HEK293 (cell line): ENCODE measurements around the gene TRMU.
"Not testable (repeated sequence)": the region's sequence is repeated elsewhere in the genome, so short reads cannot be mapped to it uniquely, and the experiment has no call there.

Experiments
- CTCF ChIA-PET: fragments of 350-600 bp; formaldehyde crosslinking; extraction: SDS; loops from one replicate; lab custom pipeline; 2021; ENCODE audit warnings: antibody characterized with exemption; lab: Yijun Ruan, JAX
- POLR2A ChIA-PET: fragments of 300-600 bp; formaldehyde crosslinking; extraction: SDS; loops from one replicate; lab custom pipeline; 2020; ENCODE audit warnings: antibody characterized with exemption, inconsistent platforms; lab: Yijun Ruan, JAX
- H3K27ac ChIP-seq: fragments of 200-500 bp; sonication (Bioruptor generic); 2 replicates; pipeline ENCODE4 v1.5.1; 2014; ENCODE audit warnings: low read depth, low read length, control low read depth, inconsistent platforms; ENCODE audit errors: extremely low read depth
- H3K36me3 ChIP-seq, 2 experiments: fragments of 200-500 bp in 1 of 2; sonication (Bioruptor generic) in 1 of 2; 1 replicate in 1 of 2; 2 replicates in 1 of 2; pipeline ENCODE4 v1.5.1; 2014 to 2017; ENCODE audit warnings: inconsistent platforms in 2 of 2, low read length in 2 of 2; ENCODE audit not compliant: control insufficient read depth in 2 of 2, insufficient read depth in 1 of 2
- H3K4me1 ChIP-seq: fragments of 200-500 bp; sonication (Bioruptor generic); 2 replicates; pipeline ENCODE4 v1.5.1; 2014; ENCODE audit warnings: mild to moderate bottlenecking, low read length, inconsistent platforms; ENCODE audit not compliant: control insufficient read depth, insufficient read depth
- H3K4me3 ChIP-seq: 2 replicates; pipeline ENCODE4 v1.5.1; 2011; ENCODE audit warnings: low read depth, mild to moderate bottlenecking, control low read depth, low read length, moderate library complexity
- H3K9me3 ChIP-seq: fragments of 200-500 bp; sonication (Bioruptor generic); 2 replicates; pipeline ENCODE4 v1.5.1; 2014; ENCODE audit warnings: low read depth, low read length, inconsistent platforms; ENCODE audit not compliant: control insufficient read depth, insufficient read depth
- PRDM6 ChIP-seq: fragments of 450-650 bp; formaldehyde crosslinking; IDR thresholded peaks from 2 replicates; pipeline ENCODE4 v1.5.1; 2017; ENCODE audit warnings: missing biosample characterization, missing genetic modification characterization
- SCRT2 ChIP-seq: fragments of 450-650 bp; formaldehyde crosslinking; IDR thresholded peaks from 2 replicates; pipeline ENCODE4 v1.5.1; 2016; ENCODE audit warnings: missing biosample characterization, missing genetic modification characterization
- ZNF121 ChIP-seq: fragments of 450-650 bp; formaldehyde crosslinking; IDR thresholded peaks from 2 replicates; pipeline ENCODE4 v1.5.1; 2016; ENCODE audit warnings: missing biosample characterization, missing genetic modification characterization
- ZNF157 ChIP-seq: fragments of 450-650 bp; formaldehyde crosslinking; IDR thresholded peaks from 2 replicates; pipeline ENCODE4 v1.5.1; 2016; ENCODE audit warnings: missing biosample characterization, missing genetic modification characterization
- ZNF174 ChIP-seq: fragments of 450-650 bp; formaldehyde crosslinking; IDR thresholded peaks from 2 replicates; pipeline ENCODE4 v1.5.0; 2017; ENCODE audit warnings: missing biosample characterization, mild to moderate bottlenecking, missing genetic modification characterization
- ZNF416 ChIP-seq: fragments of 450-650 bp; formaldehyde crosslinking; IDR thresholded peaks from 2 replicates; pipeline ENCODE4 v1.5.1; 2016; ENCODE audit warnings: missing biosample characterization, missing genetic modification characterization
- ZNF549 ChIP-seq: fragments of 450-650 bp; IDR thresholded peaks from 2 replicates; pipeline ENCODE4 v1.5.1; 2018; ENCODE audit warnings: missing biosample characterization, missing genetic modification characterization, mild to moderate bottlenecking, inconsistent platforms, moderate library complexity
- ZNF555 ChIP-seq: fragments of 450-650 bp; formaldehyde crosslinking; conservative IDR thresholded peaks from 2 replicates; pipeline ENCODE4 v1.5.1; 2017; ENCODE audit warnings: missing biosample characterization, mild to moderate bottlenecking, missing genetic modification characterization, inconsistent platforms
- ZNF571 ChIP-seq: fragments of 450-650 bp; formaldehyde crosslinking; IDR thresholded peaks from 2 replicates; pipeline ENCODE4 v1.5.0; 2017; ENCODE audit warnings: missing biosample characterization, missing genetic modification characterization
- ZNF596 ChIP-seq: fragments of 450-650 bp; IDR thresholded peaks from 2 replicates; pipeline ENCODE4 v1.5.0; 2018; ENCODE audit warnings: missing biosample characterization, mild to moderate bottlenecking, missing genetic modification characterization, moderate library complexity
- ZNF747 ChIP-seq: fragments of 450-650 bp; formaldehyde crosslinking; IDR thresholded peaks from 2 replicates; pipeline ENCODE4 v1.5.1; 2016; ENCODE audit warnings: missing biosample characterization, missing genetic modification characterization
- TF ChIP-seq, protein P1 (sequence below): fragments of 450-650 bp; formaldehyde crosslinking; IDR thresholded peaks from 2 replicates; pipeline ENCODE4 v1.5.1; 2017; ENCODE audit warnings: missing biosample characterization, mild to moderate bottlenecking, missing genetic modification characterization, moderate library complexity
- TF ChIP-seq, protein P2 (sequence below): fragments of 450-650 bp; formaldehyde crosslinking; IDR thresholded peaks from 2 replicates; pipeline ENCODE4 v1.5.1; 2017; ENCODE audit warnings: missing biosample characterization, missing genetic modification characterization
- TF ChIP-seq, protein P3 (sequence below): fragments of 450-650 bp; formaldehyde crosslinking; optimal IDR thresholded peaks from 2 replicates; pipeline ENCODE3; 2016; ENCODE audit warnings: missing biosample characterization, mild to moderate bottlenecking, missing genetic modification characterization

Gene TRMU

DNA sequence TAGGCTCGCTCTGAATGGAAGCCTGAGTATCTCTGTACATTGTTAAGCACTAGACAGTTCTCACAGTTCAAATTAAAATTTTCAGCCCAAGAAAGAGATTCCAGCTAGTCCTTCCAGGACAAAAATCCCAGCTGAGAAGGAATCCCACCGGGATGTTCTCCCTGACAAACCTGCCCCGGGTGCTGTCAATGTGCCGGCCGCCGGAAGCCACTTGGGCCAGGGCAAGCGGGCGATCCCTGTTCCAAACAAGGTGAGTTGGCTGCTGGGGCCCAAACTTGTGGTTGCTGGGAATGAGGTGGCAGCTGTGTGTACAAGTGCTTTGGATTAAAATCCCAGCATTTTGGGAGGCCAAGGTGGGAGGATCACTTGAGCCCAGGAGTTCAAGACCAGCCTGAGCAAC, 23.5 kb upstream of the TRMU start:
- TF ChIP-seq, protein P1, sequence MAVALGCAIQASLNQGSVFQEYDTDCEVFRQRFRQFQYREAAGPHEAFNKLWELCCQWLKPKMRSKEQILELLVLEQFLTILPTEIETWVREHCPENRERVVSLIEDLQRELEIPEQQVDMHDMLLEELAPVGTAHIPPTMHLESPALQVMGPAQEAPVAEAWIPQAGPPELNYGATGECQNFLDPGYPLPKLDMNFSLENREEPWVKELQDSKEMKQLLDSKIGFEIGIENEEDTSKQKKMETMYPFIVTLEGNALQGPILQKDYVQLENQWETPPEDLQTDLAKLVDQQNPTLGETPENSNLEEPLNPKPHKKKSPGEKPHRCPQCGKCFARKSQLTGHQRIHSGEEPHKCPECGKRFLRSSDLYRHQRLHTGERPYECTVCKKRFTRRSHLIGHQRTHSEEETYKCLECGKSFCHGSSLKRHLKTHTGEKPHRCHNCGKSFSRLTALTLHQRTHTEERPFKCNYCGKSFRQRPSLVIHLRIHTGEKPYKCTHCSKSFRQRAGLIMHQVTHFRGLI = no peak
- TF ChIP-seq ZNF174 = no peak
- TF ChIP-seq ZNF747 = no peak
- TF ChIP-seq ZNF596 (tag by site-specific recombination) = no peak
- no peak for TF ChIP-seq ZNF555 (tag by site-specific recombination)
- TF ChIP-seq PRDM6 (tag by site-specific recombination) = no peak
- TF ChIP-seq ZNF571 = no peak
- TF ChIP-seq, protein P2, sequence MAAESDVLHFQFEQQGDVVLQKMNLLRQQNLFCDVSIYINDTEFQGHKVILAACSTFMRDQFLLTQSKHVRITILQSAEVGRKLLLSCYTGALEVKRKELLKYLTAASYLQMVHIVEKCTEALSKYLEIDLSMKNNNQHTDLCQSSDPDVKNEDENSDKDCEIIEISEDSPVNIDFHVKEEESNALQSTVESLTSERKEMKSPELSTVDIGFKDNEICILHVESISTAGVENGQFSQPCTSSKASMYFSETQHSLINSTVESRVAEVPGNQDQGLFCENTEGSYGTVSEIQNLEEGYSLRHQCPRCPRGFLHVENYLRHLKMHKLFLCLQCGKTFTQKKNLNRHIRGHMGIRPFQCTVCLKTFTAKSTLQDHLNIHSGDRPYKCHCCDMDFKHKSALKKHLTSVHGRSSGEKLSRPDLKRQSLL (tag by site-specific recombination) = no peak
- TF ChIP-seq ZNF549 (tag by site-specific recombination) = no peak
- no peak for TF ChIP-seq ZNF416 (tag by site-specific recombination)
- CTCF ChIA-PET = interaction anchor here (0.7 to 7.5 kb wide), 6 partner anchors 9 to 316 kb away, joined by 3 to 65 read pairs (median 4); no protein-coding TSS in a partner anchor
- Histone ChIP-seq H3K4me1 (no peaks in the 10 kb centered on the region), H3K9me3 (no peaks in the 10 kb centered on the region), H3K27ac (no peak overlapping the region), H3K4me3 (no peak overlapping the region), H3K36me3 (peaks cover 77 to 86% of the 10 kb centered on the region in 2 experiments)
- POLR2A ChIA-PET = interaction anchor here (1.0 kb wide), 1 partner anchor 16 kb away, joined by 3 read pairs; no protein-coding TSS in a partner anchor

DNA sequence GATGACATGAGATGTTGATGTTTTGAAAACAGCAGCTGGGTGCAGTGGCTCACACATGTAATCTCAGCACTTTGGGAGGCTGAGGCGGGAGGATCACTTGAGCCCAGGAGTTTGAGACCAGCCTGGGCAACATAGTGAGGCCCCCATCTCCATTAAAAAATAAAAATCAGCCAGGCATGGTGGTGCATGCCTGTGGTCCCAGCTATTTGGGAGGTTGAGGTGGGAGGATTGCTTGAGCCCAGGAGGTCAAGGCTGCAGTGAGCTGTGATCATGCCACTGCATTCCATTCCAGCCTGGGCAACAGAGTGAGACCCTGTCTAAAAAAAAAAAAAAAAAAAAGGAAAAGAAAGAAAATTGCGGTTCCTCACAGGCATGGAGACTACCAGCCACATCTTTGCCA, 22.7 kb upstream of the TRMU start:
- not testable (repeated sequence) for H3K9me3 ChIP-seq
- H3K36me3 ChIP-seq = peaks cover 76 to 93% of the 10 kb centered on the region in 2 experiments
- TF ChIP-seq ZNF121 (tag by site-specific recombination) = peak; percentile 82
- TF ChIP-seq, all 188 proteins: peak for 1; not testable (repeated sequence) for 187
- H3K27ac ChIP-seq, H3K4me3 ChIP-seq, H3K4me1 ChIP-seq: not testable (repeated sequence)
- CTCF ChIA-PET = interaction anchor here (0.6 to 7.5 kb wide), 9 partner anchors 8 to 317 kb away, joined by 3 to 65 read pairs (median 3); no protein-coding TSS in a partner anchor
- POLR2A ChIA-PET = interaction anchor here (0.7 kb wide), 1 partner anchor 28 kb away, joined by 7 read pairs; no protein-coding TSS in a partner anchor

DNA sequence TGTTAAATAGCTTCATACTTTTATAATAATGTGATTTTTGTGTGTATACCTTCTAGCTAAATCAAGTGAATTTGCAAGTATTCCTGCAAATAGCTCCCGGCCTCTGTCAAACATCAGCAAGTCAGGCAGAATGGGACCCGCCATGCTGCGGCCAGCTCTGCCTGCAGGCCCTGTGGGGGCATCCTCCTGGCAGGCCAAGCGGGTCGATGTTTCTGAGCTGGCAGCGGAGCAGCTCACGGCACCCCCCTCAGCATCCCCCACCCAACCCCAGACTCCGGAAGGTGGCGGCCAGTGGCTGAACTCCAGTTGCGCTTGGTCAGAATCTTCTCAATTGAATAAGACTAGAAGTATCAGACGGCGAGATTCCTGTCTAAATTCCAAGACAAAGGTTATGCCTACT, 19.5 kb upstream of the TRMU start:
- ChIA-PET CTCF (interaction anchor here (0.6 to 7.5 kb wide), 12 partner anchors 9 to 318 kb away, joined by 3 to 65 read pairs (median 4); no protein-coding TSS in a partner anchor), POLR2A (interaction anchor here (1.0 to 1.6 kb wide), 2 partner anchors 10 to 12 kb away, joined by 3 read pairs; no protein-coding TSS in a partner anchor)
- no peak for TF ChIP-seq ZNF157 (tag by site-specific recombination)
- TF ChIP-seq, protein P3, sequence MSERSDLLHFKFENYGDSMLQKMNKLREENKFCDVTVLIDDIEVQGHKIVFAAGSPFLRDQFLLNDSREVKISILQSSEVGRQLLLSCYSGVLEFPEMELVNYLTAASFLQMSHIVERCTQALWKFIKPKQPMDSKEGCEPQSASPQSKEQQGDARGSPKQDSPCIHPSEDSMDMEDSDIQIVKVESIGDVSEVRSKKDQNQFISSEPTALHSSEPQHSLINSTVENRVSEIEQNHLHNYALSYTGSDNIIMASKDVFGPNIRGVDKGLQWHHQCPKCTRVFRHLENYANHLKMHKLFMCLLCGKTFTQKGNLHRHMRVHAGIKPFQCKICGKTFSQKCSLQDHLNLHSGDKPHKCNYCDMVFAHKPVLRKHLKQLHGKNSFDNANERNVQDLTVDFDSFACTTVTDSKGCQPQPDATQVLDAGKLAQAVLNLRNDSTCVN (tag by site-specific recombination) = no peak
- TF ChIP-seq SCRT2 (tag by site-specific recombination) = no peak
- Histone ChIP-seq H3K4me3 (no peak overlapping the region), H3K27ac (no peak overlapping the region), H3K9me3 (no peaks in the 10 kb centered on the region), H3K36me3 (peaks cover 68 to 93% of the 10 kb centered on the region in 2 experiments), H3K4me1 (no peaks in the 10 kb centered on the region)
